ENCODE measurements around the gene OR5D16. TPM values are rescaled to one million over a fixed set of nuclear protein-coding genes. Genes with fewer than 3 reads are reported as not detected.

Gene OR5D16
- not detected for total RNA-seq

GRCh38 chr11:55838452-55838851 is at the start of gene OR5D16:
Gene OR5D16 (plus strand): TSS chr11:55838752. CDS start chr11:55838752, 0 bp downstream.

GRCh38 chr11:55795256-55795655 is 43.3 kb upstream of the OR5D16 start, which contains the start of gene OR5D14:
Gene OR5D14 (plus strand): TSS chr11:55795556. CDS start chr11:55795556, 0 bp downstream.

GRCh38 chr11:55811067-55811466 is 27.5 kb upstream of the OR5D16 start, which contains the start of gene OR5L1:
Gene OR5L1 (plus strand): TSS chr11:55811367. CDS start chr11:55811467, 100 bp downstream.

GRCh38 chr11:55819330-55819729 is 19.2 kb upstream of the OR5D16 start, which contains the start of gene OR5D18:
Gene OR5D18 (plus strand): TSS chr11:55819630. CDS start chr11:55819630, 0 bp downstream.

GRCh38 chr11:55826919-55827318 is 11.6 kb upstream of the OR5D16 start, which contains the start of gene OR5L2:
Gene OR5L2 (plus strand): TSS chr11:55827219. CDS start chr11:55827219, 0 bp downstream.

GRCh38 chr11:55882997-55883396 is 44.4 kb downstream of the OR5D16 start, which contains the start of gene TRIM51:
Gene TRIM51 (plus strand): TSS chr11:55883297. CDS start chr11:55885429, 2,132 bp downstream.

Other genes starting within 250 kb of the OR5D16 start
- gene OR4C11, start 231.1 kb upstream of the OR5D16 start, total RNA-seq: not detected
- gene OR4P4, start 203.6 kb upstream of the OR5D16 start, total RNA-seq: not detected
- gene OR4S2, start 190.4 kb upstream of the OR5D16 start, total RNA-seq: not detected
- gene OR4C6, start 176.6 kb upstream of the OR5D16 start, total RNA-seq: not detected
- not detected for gene OR5D13, start 65.3 kb upstream of the OR5D16 start, total RNA-seq
- not detected for gene OR5D14, start 43.2 kb upstream of the OR5D16 start, total RNA-seq
- gene OR5L1, start 27.4 kb upstream of the OR5D16 start, total RNA-seq: not detected
- not detected for gene OR5D18, start 19.1 kb upstream of the OR5D16 start, total RNA-seq
- gene OR5L2, start 11.5 kb upstream of the OR5D16 start, total RNA-seq: not detected
- gene TRIM51, start 44.5 kb downstream of the OR5D16 start, total RNA-seq: not detected
- not detected for gene OR5W2, start 75.8 kb downstream of the OR5D16 start, total RNA-seq
- not detected for gene OR5I1, start 97.6 kb downstream of the OR5D16 start, total RNA-seq
- not detected for gene OR10AG1, start 131.2 kb downstream of the OR5D16 start, total RNA-seq
- not detected for gene OR5F1, start 155.9 kb downstream of the OR5D16 start, total RNA-seq
- gene OR5AS1, start 188.9 kb downstream of the OR5D16 start, total RNA-seq: not detected

All from activated naive CD4-positive, alpha-beta T cell treated with anti-CD3 and anti-CD28 coated beads, Interleukin-2, amount 10 ng/mL, durations not matched to agents 5 hours and 36 hours (primary cell).